GM19455 (cell line): ENCODE measurements around the gene CPXM2.

Experiments
- ATAC-seq: cut with Tn5 transposase; IDR thresholded peaks from one replicate; pipeline ENCODE4 v1.9.1; 2021; ENCODE audit not compliant: unreplicated experiment

Gene CPXM2

DNA sequence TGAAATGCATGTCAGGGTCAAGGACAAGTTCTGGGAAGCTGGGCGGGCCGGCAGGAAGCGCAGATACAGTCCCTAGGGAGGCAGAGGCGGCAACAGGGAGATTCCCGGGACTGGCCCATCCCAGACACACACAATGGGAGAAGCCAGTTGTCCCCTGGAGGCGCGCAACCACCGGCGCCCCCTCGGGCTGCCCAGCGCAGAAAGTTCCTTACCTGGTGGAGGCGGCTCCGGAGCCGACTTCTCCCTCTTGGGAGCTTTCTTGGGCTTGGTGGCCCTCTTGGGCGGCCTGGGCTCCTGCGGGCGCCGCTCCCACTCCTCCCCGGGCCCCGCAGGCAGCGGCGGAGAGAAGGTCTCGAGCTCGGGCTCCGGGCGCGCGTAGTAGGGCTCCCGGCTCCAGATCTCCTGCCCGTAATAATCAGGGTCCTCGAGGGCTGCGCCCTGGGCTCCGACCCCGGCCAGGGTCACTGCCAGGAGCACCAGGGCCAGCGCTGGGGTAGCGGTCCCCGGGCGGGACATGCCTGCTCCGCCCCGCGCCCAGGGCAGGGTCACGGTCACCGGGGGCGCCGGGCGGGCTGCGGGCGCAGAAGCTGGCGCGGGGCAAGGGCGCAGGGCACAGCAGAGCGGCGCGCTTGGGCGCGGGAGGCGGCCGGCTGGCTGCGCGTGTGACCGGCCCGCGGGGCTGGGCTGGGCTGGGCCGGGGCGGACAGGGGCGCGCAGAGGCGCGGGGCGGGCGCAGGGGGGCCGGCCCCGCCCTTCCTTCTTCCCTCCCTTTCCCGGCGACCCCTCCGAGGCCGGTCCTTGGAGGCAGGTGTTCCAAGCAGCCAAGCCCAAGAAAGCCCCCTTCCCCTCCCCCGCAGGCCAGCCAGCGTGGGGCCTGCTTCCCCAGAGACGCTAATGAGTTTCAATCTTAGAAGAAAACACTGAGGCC is at the start of gene CPXM2:
CPXM2 (minus strand) TSS at position 664 of the 928 bp plus-strand sequence; CDS start at position 516, 148 bp downstream.
- no peak for ATAC-seq

DNA sequence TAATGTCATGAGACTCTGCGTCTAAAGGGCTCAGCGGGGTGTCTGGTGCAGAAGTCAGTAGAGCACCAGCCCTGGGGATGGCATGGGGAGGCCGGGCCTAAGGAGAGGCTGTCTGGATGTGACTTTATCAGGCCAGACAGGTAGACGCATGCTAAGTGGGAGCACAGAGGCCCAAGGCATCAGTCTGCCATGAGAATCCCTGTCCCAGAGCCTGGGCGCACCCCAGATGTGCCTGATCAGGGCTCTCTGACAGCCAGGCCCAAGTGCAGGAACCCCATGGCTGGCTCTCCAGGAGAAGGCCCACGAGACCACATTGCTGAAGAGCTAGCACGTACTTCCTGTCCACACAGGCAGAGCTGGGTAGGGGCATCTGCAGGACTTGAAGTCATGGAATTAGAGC is 48.0 kb upstream of the CPXM2 start:
- no peak for ATAC-seq

DNA sequence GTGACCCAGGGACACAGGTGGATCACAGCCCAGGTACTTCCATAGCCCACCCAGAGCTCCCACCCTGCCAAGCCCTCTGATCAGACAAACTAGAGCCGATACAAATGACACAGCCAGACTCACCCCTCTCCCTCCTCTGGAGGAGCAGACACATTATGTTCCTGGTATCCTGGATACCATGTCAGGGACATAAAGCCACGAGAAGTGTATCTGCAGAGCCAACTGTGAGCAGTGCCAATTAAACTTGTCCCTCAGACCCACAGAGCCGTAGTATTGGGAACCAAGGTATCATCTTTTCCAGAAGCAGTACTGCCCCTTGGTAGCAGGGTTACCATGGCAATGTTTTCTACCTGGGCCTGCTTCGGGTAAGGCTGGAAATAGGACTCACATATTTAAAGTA is 47.3 kb upstream of the CPXM2 start:
- no peak for ATAC-seq

DNA sequence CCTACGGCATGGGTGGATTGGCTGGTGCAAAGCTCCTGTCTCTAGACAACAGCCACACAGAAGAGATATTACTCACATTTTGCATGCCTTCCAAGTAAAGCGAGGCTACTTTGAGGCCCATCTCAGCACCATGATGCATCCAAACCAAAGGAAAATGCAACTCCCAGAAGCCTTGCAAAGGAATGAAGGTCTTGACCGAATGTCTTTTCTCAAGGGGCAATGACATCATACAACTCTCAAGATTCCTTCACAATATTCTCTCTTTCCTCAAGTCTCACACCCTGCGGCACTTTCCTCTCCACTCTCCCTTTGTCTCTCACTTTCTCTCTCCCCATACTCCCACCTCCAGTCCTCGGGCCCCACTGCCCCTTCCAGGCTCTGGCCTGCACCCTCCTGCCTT is 44.8 kb upstream of the CPXM2 start:
- no peak for ATAC-seq

DNA sequence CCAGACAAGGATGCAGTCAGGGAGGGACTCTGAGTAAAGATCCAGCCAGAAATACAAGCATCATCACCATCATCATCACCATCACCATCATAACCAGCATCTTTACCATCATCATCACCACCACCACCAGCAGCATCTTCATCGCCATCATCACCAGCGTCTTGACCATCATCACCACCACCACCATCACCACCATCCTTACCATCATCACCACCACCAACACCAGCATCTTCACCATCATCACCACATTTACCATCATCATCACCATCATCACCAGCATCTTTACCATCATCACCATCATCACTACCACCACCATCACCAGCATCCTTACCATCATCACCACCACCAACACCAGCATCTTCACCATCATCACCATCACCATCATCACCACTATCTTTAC is 44.1 kb upstream of the CPXM2 start:
- no peak for ATAC-seq

DNA sequence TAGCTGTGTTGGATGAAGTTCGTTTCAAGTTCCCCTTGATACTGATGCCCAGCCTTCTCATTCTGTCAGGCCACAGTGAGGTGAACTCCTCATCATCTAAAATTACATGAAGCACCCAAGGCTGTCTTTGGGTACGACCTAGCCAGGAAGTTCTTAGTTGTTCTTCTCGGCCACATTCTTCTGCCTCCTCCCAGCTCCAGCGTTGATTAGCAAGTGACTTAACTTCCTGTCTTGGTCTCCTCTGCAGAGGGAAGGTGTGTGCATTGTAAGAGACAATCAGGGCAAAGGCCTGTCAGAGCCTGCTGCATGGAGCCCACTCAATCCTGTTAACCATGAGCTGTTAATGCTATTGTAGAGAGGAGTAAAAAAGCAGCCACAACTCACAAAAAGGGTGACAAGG is 43.2 kb upstream of the CPXM2 start:
- no peak for ATAC-seq

DNA sequence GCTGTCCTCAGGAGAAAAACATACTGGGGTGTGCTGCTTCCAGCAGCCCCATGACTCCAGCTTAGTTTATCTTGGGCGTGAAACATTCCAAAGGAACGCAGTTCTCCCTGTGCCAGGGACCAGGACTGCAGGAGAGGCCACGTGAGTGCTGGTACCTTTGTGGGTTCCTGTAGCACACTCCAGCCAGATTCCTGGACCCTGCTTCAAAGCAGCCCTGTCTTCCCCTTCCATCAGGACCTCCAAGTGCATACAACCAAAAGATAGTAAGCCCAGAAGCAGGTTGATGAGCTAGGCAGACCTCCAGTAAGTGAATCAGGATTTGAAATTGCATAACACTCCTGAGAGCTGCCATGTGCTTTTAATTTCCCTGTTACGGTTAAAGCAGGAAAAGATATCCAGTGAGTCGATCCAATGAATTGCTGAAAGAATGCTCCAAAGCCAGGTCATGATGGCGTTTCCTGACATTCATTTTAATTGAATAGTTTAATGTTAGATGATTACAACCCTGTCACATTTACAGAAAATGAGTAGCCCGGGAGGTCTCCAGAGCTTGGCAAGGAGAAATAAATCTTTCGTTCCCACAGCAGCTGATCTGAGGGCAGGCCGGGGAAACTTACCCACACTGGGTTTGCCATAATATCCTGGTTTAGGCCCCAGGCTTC is 38.9 kb upstream of the CPXM2 start:
- ATAC-seq = no peak

DNA sequence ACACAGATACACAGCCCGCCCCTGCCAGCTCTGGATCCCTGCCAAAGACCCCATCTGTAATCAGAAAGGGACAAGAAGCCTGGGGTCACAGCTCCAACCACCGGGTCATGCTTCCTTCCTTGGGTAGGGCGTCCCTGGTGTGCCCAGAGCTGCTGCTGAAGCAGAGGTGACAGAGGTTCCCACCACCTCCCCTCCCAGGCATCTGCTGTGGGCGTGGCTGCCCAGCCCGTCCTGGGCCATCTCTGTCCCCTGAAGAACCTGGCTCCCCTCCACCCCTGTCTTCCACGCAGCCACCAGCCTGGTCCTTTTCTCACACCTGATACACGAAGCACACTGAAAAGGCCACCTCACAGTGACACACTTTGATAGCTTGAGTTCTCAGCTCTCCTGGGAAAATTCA is 38.2 kb upstream of the CPXM2 start:
- no peak for ATAC-seq

DNA sequence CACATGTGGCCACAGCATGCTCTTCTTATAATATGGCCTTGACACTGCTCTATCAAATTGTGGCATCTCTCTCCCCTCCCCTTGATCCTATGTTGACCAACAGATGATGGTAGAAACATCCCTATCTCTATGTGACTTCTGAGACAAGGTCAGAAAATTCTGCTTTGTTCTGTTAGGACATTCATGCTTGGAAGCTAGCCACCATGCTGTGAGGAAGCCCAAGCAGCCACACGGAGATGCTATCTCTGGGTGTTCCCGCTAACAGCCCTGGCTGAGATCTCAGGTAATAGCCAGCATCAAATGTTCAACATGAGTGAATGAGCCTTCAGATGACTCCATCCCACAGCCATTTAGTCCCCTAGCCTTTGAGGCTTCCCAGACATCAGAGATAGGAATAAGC is 36.8 kb upstream of the CPXM2 start:
- no peak for ATAC-seq

DNA sequence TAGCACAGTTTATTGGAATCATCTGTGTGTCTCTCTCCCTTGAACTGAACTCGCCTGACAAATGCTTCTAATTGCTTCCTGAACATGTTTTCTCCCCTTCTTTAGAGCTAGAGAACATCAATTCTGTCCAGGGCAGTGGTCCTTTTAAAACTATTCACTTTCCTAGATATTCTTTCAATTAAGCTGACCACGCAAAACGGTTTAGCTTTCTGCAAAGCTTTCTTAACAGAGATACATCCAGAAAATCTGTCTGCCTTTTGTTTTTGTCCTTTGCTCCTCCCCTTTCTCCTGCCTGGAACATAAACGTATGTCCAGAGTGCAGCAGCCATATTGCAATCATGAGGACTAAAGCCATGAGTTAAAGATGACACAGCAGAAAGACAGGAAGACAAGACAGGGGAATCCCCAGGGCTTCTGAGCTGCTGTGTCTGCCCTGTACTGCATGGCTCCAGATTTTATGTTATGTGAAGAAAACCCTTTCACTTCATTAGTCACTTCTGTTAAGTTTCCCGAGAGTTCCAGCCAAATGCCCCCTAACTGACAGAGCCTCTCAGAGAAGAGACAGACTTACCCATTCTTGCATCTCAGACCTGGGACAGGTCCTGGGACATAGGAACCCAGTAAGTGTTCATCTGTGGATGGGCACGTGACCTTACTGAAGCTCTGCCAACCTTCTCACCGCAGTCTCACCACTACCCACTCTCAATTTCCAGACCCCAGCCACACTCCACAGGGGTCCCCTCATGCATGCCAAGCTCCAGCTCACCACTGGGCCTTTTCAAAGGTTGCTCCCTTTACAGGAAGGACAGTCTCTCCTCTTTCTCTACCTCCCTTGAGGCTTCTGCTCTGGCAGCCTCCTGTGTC is 35.0 kb upstream of the CPXM2 start:
- ATAC-seq = no peak

DNA sequence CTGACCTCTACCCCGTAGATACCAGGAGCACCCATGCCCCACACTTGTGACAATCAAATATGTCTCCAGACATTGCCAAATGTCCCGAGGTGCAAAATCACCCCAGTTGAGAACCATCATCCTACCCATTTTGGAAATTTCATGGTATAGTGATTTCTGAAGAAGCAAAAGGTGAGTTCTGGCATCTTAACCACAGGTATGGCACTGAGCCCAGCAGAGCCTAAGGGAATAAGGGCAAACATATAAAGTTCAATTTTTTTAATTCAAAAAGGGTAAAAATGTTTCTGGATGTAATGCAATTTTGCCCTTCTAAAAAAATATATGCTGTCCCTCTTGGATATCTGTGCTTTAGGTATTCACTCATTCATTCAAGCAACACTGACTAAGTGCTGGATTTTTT is 30.5 kb upstream of the CPXM2 start:
- ATAC-seq = no peak

DNA sequence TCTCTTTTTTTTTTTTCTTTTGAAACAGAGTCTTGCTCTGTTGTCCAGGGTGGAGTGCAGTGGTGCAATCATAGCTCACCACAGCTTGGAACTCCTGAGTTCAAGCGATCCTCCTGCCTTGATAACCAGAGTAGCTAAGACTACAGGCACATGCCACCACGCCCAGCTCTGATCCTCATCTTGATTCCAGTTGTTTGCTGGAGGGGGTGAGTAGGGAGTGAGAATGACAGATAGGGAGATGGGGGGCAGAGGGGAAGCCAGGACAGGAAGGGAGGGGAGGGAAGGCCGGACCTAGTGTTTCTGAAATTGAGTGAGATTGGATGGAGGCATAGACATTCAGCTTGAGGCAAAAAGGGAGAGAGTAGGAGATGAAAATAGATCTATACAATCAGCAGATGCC is 25.2 kb upstream of the CPXM2 start:
- ATAC-seq = no peak

DNA sequence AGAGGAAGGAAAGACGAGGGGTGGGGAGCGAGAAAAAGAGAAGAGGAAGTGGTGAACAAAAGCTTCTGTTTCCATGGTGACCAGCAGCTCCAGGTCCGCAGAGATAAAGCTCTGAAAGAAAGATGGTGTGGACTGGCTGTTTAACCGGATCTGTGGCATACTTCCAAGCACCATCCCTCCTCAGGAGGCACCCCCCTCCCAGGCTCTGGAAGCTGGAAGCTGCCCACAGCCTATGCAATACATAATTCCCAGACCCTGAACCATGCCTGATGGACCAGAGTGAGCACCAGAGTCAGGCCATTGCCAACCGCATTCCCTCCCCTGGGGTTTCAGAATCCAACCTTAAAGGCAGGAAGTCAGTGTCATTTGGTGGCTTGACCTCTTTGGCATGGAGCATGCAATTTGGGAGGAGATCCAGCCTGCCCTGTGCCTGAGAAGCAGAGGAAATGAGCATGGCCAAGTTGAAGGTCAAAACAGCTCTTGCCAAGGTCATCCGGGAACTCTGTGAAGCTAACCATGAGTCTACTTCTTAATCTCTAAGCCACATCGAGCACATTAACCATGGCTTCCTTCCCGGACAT is 22.2 kb upstream of the CPXM2 start:
- ATAC-seq = no peak

DNA sequence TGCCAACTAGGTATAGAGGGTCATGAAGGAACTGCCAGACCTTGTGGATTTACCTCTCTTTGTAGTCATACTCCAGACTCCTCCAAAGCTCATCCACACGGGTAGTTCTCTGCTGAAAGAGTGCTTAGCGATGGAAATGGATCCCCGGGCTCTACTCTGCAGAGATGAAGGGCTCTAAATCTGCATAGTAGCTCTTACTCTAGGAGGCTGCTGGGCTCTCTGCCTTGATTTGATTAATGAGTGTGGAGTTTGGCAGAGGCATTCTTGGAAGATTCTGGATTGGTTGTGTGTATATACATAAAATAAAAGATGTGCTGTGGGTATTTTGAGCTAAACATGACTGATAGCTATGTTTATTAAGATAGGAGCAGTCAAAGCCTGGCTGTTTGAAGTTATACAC is 21.3 kb upstream of the CPXM2 start:
- ATAC-seq = no peak

DNA sequence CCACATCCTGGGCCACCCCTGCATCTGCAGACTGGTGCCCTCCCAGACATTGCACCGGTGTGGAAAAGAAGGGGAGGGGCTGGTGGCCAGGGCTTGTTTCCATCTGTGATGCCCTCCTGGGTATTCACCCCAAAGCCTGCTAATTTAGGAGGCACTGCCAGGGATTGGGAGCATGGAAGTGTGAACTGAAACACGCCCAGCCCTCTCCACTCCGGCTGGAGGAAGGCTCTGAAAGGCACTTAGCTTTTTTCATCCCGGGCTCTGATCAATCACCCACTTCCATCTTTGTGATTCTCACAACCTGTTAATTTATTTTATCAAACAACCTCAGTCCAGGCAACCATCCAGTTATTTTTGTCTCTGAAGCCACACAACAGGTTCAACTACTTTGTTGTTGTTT is 20.9 kb upstream of the CPXM2 start:
- ATAC-seq = no peak

DNA sequence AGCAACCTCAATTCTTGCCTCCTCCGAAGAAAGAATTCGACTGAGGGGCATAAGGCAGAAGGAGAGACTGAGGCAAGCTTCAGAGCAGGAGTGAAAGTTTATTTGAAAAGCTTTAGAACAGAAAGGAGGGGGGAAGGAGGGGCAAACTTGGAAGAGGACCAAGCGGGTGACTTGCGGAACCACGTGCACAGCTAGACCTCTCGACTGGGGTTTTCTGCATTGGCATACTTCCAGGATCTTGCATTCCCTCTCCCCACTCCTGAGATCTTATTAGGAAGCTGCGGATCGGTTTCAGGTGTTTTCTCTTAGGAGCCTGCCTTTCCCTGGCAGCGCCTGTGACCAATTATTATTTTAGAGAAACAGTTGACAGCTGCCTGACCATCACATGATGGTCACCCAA is 20.3 kb upstream of the CPXM2 start:
- ATAC-seq = no peak

DNA sequence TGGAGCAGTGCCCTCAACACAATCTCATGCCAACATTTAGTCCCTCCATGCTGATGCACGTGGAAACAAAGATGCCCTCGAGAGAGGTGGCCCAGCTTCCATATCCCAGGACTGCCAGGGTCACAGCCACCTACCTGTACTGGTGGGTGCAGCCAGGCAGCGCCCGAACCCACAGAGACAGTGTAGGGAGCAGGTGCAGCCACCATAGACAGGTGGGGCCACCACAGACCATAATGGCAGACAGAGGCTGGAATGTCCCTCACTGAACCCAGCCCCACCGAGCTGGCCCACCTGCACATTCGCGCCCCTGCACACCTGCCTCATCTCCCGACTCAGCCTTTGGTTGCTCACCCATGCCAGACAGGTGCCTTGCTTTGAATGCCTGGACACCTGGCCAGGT is 18.3 kb upstream of the CPXM2 start:
- no peak for ATAC-seq

DNA sequence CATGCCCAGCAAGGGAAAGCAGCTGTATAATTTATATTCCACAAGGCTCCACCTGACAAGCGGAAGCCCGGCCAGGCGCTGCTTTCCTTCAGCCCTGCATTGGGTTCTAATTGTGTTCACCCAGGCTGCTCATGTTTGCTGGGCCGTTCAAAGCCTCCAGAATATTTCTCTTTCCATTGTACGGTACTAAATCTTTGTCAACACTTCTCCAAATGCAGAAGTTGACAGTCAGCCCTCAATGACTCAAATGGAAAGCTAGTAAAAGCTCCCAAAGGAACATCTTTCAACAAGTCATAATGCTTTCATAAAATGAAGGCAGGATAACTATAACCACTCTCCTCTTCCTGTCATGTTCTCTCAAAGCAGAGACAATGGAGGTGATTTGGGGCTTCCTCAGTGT is 17.8 kb upstream of the CPXM2 start:
- no peak for ATAC-seq

DNA sequence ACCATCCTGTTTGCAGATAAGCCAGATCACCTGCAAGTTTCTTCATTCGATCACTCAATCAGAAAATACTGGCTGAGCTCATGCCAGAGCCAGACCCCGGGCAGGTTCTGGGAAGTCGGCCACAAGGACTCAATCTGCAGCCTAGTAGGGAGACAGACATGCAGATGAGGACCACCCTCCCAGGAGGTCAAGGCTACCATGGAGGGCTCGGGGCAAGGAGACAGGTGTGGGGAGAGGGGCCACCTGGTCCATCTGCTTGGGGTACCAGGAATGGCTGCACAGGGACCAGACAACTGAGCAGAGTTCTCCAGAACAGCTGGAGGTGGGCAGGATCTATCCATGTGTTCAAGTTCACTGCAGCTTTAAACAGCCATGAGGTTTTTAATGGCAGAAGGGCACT is 16.8 kb upstream of the CPXM2 start:
- ATAC-seq = no peak

DNA sequence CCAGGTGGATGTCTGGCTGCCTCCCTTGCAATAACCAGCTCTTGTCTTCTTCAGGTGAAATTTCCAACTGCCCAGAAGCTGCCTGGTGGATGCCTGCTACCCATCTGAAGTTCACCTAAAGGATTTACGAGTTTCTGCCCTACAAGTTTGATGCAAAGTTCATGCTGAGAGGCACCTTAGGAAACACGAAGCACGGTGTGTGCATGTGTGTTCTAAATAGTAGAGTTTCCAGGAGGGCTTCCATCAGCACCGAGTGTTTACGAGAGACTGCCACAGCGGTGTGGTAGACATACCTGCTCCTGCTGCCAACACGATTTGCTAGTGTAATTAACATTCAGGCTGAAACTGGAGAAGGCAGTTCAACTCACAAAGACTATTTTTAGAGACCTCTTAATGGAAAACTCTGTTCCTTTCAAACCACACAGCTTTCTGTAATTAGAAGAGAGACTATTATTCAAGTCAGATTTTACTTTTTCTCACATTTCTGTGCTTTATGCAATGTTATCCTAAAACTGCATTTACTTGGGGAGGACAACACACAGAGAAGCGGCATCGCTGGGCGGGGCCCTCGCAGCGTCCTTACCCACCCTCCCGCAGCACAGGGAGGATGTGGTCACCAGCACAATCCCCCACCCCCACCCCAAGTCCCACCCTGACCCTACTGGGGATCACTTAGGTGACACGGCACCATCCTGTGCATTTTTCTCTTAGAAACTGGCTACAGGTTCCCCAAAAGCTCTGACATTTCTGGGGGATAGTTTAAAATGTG is 15.5 kb upstream of the CPXM2 start:
- ATAC-seq = no peak
